Breast epithelium (tissue), 4 donors: ENCODE data around the gene CALN1. TPM values are rescaled to one million over a fixed set of nuclear protein-coding genes. Genes with fewer than 3 reads are reported as not detected.

Source experiments
- DNase-seq, 2 donors: peaks; one replicate each; pipeline ENCODE4 v3.0.0-alpha.2; 2019; ENCODE audit warnings: low spot score in 2 of 2
- H3K27ac ChIP-seq, 2 donors: fragments of 200-600 bp; sonication (generic) in 1 of 2; one replicate each; pipeline ENCODE4 v1.5.1; 2016 to 2019; ENCODE audit warnings: mild to moderate bottlenecking in 1 of 2
- H3K27me3 ChIP-seq, 2 donors: fragments of 200-600 bp; sonication (generic) in 1 of 2; one replicate each; pipeline versions ENCODE4 v1.5.1 to v1.6.0; 2017 to 2019; ENCODE audit warnings: control low read depth in 1 of 2, mild to moderate bottlenecking in 1 of 2
- H3K36me3 ChIP-seq: fragments of 200-600 bp; one replicate; pipeline ENCODE4 v1.5.1; 2019
- H3K4me1 ChIP-seq, 2 donors: fragments of 200-600 bp; sonication (generic); one replicate each; pipeline ENCODE4 v1.5.1; 2016 to 2019; ENCODE audit warnings: control low read depth in 1 of 2
- H3K4me3 ChIP-seq, 3 donors: fragments of 200-600 bp; sonication (generic); 1 replicate in 2 of 3; 2 replicates in 1 of 3; pipeline ENCODE4 v1.5.1; 2016 to 2019; ENCODE audit warnings: mild to moderate bottlenecking in 3 of 3, moderate library complexity in 2 of 3
- H3K9me3 ChIP-seq, 2 donors: fragments of 200-600 bp; sonication (generic) in 1 of 2; one replicate each; pipeline ENCODE4 v1.5.1; 2016 to 2019; ENCODE audit warnings: control low read depth in 1 of 2
- POLR2A ChIP-seq: fragments of 450-650 bp; IDR thresholded peaks from one replicate; pipeline ENCODE4 v1.6.1; 2016; ENCODE audit warnings: antibody characterized with exemption, mild to moderate bottlenecking, moderate library complexity
- POLR2AphosphoS5 ChIP-seq, 3 donors: sonication (generic); formaldehyde crosslinking; IDR thresholded peaks; one replicate each; pipeline ENCODE4 v1.6.1; 2017; ENCODE audit warnings: antibody characterized with exemption in 3 of 3
- intact Hi-C: fragments of 100-400 bp; cut with DNase I; formaldehyde crosslinking; loops from one replicate; pipeline ENCODE4 v1.15.1; 2023; ENCODE audit warnings: low total_unique reads
- total RNA-seq, 3 donors: library from RNA; depleted of rRNA; stranded (reverse); fragments of >200 nt; gene quantifications; one replicate each; pipeline ENCODE4 v1.1.0, GENCODE V29; 2016
- TF ChIP-seq, protein P1 (sequence below), 3 donors: fragments of 450-650 bp; IDR thresholded peaks; one replicate each; pipeline ENCODE4 v1.5.1; 2016 to 2017; ENCODE audit warnings: antibody characterized with exemption in 3 of 3, mild to moderate bottlenecking in 3 of 3, moderate library complexity in 3 of 3

The CALN1 gene
- total RNA-seq, 3 donors from 2014 or later, result under 0.01 to 0.33 (median 0.15) TPM

DNA sequence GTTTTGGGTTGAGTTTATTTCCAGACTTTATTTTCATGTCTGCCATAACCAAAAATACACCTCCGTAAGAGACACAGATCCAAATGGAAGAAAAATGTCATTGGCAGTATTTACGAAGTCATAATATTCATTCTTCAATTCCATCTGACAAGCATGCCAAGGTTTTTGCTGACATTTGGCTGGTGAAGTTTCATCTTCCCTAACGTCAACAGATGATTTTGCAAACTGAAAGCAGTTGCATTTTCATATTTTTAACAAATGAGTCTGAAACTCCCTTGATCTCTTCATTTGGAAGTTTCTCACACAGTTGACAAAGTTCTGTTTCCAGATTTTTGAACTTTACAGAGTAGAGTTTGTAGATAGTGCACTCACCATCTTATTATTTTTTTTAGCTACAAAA, 114.5 kb downstream of the CALN1 start:
- Histone ChIP-seq H3K27me3 (no peaks in the 10 kb centered on the region), H3K27ac (no peak overlapping the region), H3K4me1 (no peaks in the 10 kb centered on the region), H3K9me3 (no peaks in the 10 kb centered on the region), H3K4me3 (no peak overlapping the region), H3K36me3 (no peaks in the 10 kb centered on the region)
- no peak for DNase-seq
- TF ChIP-seq POLR2A, result no peak
- TF ChIP-seq POLR2AphosphoS5 (IDR thresholded peaks at IDR 0.05), result no peak
- TF ChIP-seq, protein P1, sequence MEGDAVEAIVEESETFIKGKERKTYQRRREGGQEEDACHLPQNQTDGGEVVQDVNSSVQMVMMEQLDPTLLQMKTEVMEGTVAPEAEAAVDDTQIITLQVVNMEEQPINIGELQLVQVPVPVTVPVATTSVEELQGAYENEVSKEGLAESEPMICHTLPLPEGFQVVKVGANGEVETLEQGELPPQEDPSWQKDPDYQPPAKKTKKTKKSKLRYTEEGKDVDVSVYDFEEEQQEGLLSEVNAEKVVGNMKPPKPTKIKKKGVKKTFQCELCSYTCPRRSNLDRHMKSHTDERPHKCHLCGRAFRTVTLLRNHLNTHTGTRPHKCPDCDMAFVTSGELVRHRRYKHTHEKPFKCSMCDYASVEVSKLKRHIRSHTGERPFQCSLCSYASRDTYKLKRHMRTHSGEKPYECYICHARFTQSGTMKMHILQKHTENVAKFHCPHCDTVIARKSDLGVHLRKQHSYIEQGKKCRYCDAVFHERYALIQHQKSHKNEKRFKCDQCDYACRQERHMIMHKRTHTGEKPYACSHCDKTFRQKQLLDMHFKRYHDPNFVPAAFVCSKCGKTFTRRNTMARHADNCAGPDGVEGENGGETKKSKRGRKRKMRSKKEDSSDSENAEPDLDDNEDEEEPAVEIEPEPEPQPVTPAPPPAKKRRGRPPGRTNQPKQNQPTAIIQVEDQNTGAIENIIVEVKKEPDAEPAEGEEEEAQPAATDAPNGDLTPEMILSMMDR (IDR thresholded peaks at IDR 0.05), result no peak
- intact Hi-C loops, result no loop called here

DNA sequence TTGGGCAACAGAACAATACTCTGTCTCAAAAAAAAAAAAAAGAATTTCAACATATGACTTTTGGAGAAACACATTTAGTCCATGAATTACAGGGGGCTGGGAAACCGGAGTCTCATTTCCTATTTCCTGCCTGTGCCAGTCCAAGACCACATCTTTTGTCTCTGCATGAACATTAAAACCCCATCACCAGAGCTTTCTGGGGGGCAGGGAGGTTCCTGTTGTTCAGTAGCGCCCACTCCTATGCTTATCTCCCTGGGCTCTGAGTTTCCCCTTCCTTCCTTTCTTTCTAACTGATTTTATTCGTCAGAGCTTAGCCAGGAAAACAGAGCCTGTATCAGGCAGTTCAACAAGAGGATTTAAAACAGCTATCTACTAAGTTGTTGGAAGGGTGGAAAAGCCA, 119.3 kb downstream of the CALN1 start:
- intact Hi-C loops, result no loop called here
- DNase-seq, result no peak
- H3K4me3 ChIP-seq, result no peak overlapping the region
- no peaks in the 10 kb centered on the region for H3K4me1 ChIP-seq
- H3K9me3 ChIP-seq, result peaks cover 0 to 5% of the 10 kb centered on the region in 2 donors
- TF ChIP-seq, protein P1 (IDR thresholded peaks at IDR 0.05), result no peak
- no peak for TF ChIP-seq POLR2A
- no peak for TF ChIP-seq POLR2AphosphoS5 (IDR thresholded peaks at IDR 0.05)
- H3K27ac ChIP-seq, result no peak overlapping the region
- no peaks in the 10 kb centered on the region for H3K36me3 ChIP-seq
- no peaks in the 10 kb centered on the region for H3K27me3 ChIP-seq

DNA sequence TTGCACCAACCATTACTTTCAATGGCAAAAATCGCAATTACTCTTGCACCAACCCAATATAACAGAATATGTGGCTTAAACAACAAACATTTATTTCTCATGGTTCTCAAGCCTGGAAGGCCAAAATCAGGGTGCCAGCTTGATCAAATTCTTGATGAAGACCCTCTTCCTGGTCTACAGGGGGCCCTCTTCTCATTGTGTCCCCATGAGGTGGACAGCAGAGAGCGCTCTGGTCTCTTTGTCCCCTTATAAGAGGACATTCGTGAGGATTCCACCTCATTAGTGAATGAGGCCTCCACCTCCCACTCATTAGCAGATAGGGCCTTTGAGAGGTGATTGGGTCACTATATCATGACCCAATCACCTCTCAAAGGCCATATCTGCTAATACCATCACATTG, 120.0 kb downstream of the CALN1 start:
- Histone ChIP-seq H3K4me3 (no peak overlapping the region), H3K27ac (no peak overlapping the region), H3K27me3 (no peaks in the 10 kb centered on the region), H3K4me1 (no peaks in the 10 kb centered on the region), H3K36me3 (no peaks in the 10 kb centered on the region), H3K9me3 (peaks cover 0 to 5% of the 10 kb centered on the region in 2 donors)
- TF ChIP-seq POLR2A (no peak), POLR2AphosphoS5 (IDR thresholded peaks at IDR 0.05) (no peak)
- TF ChIP-seq, protein P1 (IDR thresholded peaks at IDR 0.05), result no peak
- no peak for DNase-seq
- intact Hi-C loops, result no loop called here

DNA sequence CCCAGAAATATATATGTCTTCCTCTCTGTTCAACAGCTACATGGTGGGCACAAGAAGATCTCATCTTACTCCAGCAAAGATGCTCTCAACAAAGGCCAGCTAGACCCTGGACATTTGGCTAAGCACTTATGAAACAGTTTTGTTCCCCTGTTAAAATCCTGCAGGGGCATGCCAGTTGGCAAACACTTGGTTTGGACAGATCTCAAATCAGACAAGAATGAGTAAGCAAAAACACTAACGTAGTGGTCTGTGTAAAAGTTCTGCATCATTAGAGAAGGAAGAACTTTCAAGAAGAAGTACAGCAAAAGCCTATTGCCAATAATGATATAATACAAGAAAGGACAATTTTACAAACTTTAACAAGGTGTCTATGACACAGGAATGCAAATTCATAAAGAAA, 125.6 kb downstream of the CALN1 start:
- Histone ChIP-seq H3K4me3 (no peak overlapping the region), H3K4me1 (no peaks in the 10 kb centered on the region), H3K9me3 (peaks cover 8 to 15% of the 10 kb centered on the region in 2 donors), H3K27me3 (no peaks in the 10 kb centered on the region), H3K36me3 (no peaks in the 10 kb centered on the region), H3K27ac (no peak overlapping the region)
- TF ChIP-seq POLR2A (no peak), POLR2AphosphoS5 (IDR thresholded peaks at IDR 0.05) (no peak)
- TF ChIP-seq, protein P1 (IDR thresholded peaks at IDR 0.05), result no peak
- intact Hi-C loops, result loop anchor here (2.0 kb wide), 1 partner anchor 16 kb away; no protein-coding TSS in a partner anchor
- no peak for DNase-seq

DNA sequence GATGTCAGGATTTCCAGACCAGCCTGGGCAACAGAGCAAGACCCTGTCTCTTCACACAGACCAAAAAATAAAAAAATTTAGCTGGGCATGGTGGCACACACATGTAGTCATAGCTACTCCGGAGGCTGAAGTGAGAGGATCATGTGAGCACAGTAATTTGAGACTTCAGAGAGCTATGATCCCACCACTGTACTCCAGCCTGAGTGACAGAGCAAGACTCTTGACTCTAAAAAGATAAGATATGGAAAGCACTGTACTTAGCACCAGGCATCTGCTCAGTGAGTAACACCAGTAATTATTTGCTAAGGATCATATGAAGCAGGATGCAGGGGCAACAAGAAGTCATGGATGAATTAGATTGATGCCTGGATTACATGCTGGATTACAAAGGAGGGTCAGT, 128.8 kb downstream of the CALN1 start:
- H3K4me3 ChIP-seq, result no peak overlapping the region
- no peaks in the 10 kb centered on the region for H3K27me3 ChIP-seq
- no peak for DNase-seq
- no peak overlapping the region for H3K27ac ChIP-seq
- no peak for TF ChIP-seq POLR2AphosphoS5 (IDR thresholded peaks at IDR 0.05)
- TF ChIP-seq, protein P1 (IDR thresholded peaks at IDR 0.05), result no peak
- no peaks in the 10 kb centered on the region for H3K36me3 ChIP-seq
- H3K9me3 ChIP-seq, result peaks cover 6 to 15% of the 10 kb centered on the region in 2 donors
- no peaks in the 10 kb centered on the region for H3K4me1 ChIP-seq
- intact Hi-C loops, result no loop called here
